NT2/D1 (cell line): ENCODE data around the gene MCF2L.

Source experiments
- DNase-seq: peaks from one replicate; pipeline ENCODE4 v3.0.0-alpha.2; 2011; ENCODE audit warnings: low read depth, low spot score
- H3K27me3 ChIP-seq: 2 replicates; pipeline ENCODE4 v1.6.0; 2011; ENCODE audit warnings: mild to moderate bottlenecking; ENCODE audit not compliant: insufficient read length, insufficient read depth
- H3K36me3 ChIP-seq: 2 replicates; pipeline ENCODE4 v1.6.1; 2011; ENCODE audit warnings: mild to moderate bottlenecking, low read length, mixed read lengths; ENCODE audit not compliant: insufficient read depth, insufficient read length
- H3K4me1 ChIP-seq: 2 replicates; pipeline ENCODE4 v1.5.1; 2011; ENCODE audit not compliant: insufficient read depth, insufficient read length
- H3K4me3 ChIP-seq: 2 replicates; pipeline ENCODE4 v1.5.1; 2011; ENCODE audit warnings: low read depth; ENCODE audit not compliant: insufficient read length
- H3K9ac ChIP-seq: 2 replicates; pipeline ENCODE4 v1.6.0; 2011; ENCODE audit warnings: low read depth; ENCODE audit not compliant: insufficient read length
- H3K9me3 ChIP-seq: 2 replicates; pipeline ENCODE4 v1.5.1; 2011; ENCODE audit warnings: mild to moderate bottlenecking, low read length; ENCODE audit not compliant: insufficient read depth
- SUZ12 ChIP-seq: IDR thresholded peaks from 2 replicates; pipeline ENCODE4 v1.6.1; 2011; ENCODE audit not compliant: insufficient read length, insufficient read depth; ENCODE audit errors: extremely low read depth
- YY1 ChIP-seq: IDR thresholded peaks from 2 replicates; pipeline ENCODE4 v1.6.1; 2011; ENCODE audit not compliant: insufficient read length, insufficient read depth
- ZNF274 ChIP-seq: IDR thresholded peaks from 2 replicates; pipeline ENCODE4 v1.6.1; 2011; ENCODE audit warnings: mild to moderate bottlenecking, low read depth, low read length

MCF2L gene

GRCh38 chr13:113016526-113017295 is 47.7 kb downstream of the MCF2L start:
- Histone ChIP-seq H3K4me3 (no peak overlapping the region), H3K4me1 (peaks cover 5% of the 10 kb centered on the region), H3K9ac (no peak overlapping the region), H3K36me3 (peaks cover 2% of the 10 kb centered on the region), H3K27me3 (peaks cover 18% of the 10 kb centered on the region), H3K9me3 (0 out of 2 replicates have a peak, but pooled peaks cover 4% of the 10 kb centered on the region)
- no peak for TF ChIP-seq SUZ12
- TF ChIP-seq ZNF274: no peak
- TF ChIP-seq YY1: no peak
- DNase-seq: no peak

- Histone ChIP-seq H3K4me3 (no peak overlapping the region), H3K4me1 (peaks cover 10% of the 10 kb centered on the region), H3K27me3 (peaks cover 23% of the 10 kb centered on the region), H3K36me3 (peaks cover 2% of the 10 kb centered on the region), H3K9ac (no peak overlapping the region), H3K9me3 (0 out of 2 replicates have a peak, but pooled peaks cover 4% of the 10 kb centered on the region)
- TF ChIP-seq SUZ12: no peak
- TF ChIP-seq YY1: no peak
- DNase-seq: no peak
These were observed 48.6 kb downstream of the MCF2L start for GRCh38 chr13:113017506-113018215.

GRCh38 chr13:113018676-113019465 is 49.9 kb downstream of the MCF2L start:
- H3K9me3 ChIP-seq: 0 out of 2 replicates have a peak, but pooled peaks cover 4% of the 10 kb centered on the region
- H3K27me3 ChIP-seq: peaks cover 26% of the 10 kb centered on the region
- no peak overlapping the region for H3K9ac ChIP-seq
- no peak for DNase-seq
- TF ChIP-seq SUZ12 (no peak), ZNF274 (no peak), YY1 (no peak)
- H3K4me1 ChIP-seq: peaks cover 14% of the 10 kb centered on the region
- peaks cover 2% of the 10 kb centered on the region for H3K36me3 ChIP-seq
- no peak overlapping the region for H3K4me3 ChIP-seq

GRCh38 chr13:113020323-113021080 is 51.5 kb downstream of the MCF2L start:
- Histone ChIP-seq H3K27me3 (peaks cover 35% of the 10 kb centered on the region), H3K9ac (no peak overlapping the region), H3K36me3 (peaks cover 2% of the 10 kb centered on the region), H3K4me1 (peaks cover 12% of the 10 kb centered on the region), H3K9me3 (0 out of 2 replicates have a peak, but pooled peaks cover 4% of the 10 kb centered on the region), H3K4me3 (no peak overlapping the region)
- DNase-seq: no peak
- TF ChIP-seq SUZ12: no peak
- TF ChIP-seq YY1: no peak
- TF ChIP-seq ZNF274: no peak

GRCh38 chr13:113021391-113021790 is 52.4 kb downstream of the MCF2L start:
- Histone ChIP-seq H3K9ac (no peak overlapping the region), H3K27me3 (peaks cover 40% of the 10 kb centered on the region), H3K36me3 (peaks cover 2% of the 10 kb centered on the region), H3K4me3 (no peak overlapping the region), H3K4me1 (peaks cover 12% of the 10 kb centered on the region), H3K9me3 (0 out of 2 replicates have a peak, but pooled peaks cover 4% of the 10 kb centered on the region)
- no peak for TF ChIP-seq ZNF274
- TF ChIP-seq YY1: no peak
- TF ChIP-seq SUZ12: no peak
- no peak for DNase-seq

GRCh38 chr13:113021811-113022210 is 52.8 kb downstream of the MCF2L start:
- Histone ChIP-seq H3K9ac (peak overlapping the region; percentile 57), H3K27me3 (peaks cover 44% of the 10 kb centered on the region), H3K4me3 (no peak overlapping the region), H3K36me3 (peaks cover 1% of the 10 kb centered on the region), H3K9me3 (0 out of 2 replicates have a peak, but pooled peaks cover 4% of the 10 kb centered on the region), H3K4me1 (peaks cover 12% of the 10 kb centered on the region)
- TF ChIP-seq ZNF274: no peak
- TF ChIP-seq YY1: no peak
- TF ChIP-seq SUZ12: no peak
- DNase-seq: no peak
